Measurements from ENCODE around the gene TCF4.

GRCh38 chr18:55635439-55635838 is 47.4 kb upstream of the TCF4 start:
- TF ChIP-seq POLR2AphosphoS5 (IDR thresholded peaks at IDR 0.05; ENCODE audit: borderline replicate concordance, low read depth, low read length) (no peak), EZH2 (IDR thresholded peaks at IDR 0.05) (no peak)
